Activated naive CD8-positive, alpha-beta T cell treated with anti-CD3 and anti-CD28 coated beads, Interleukin-2, amount 10 ng/mL, durations not matched to agents 7 days and 5 days (primary cell): Measurements from ENCODE around the gene SAFB. TPM values are rescaled to one million over a fixed set of nuclear protein-coding genes. Genes with fewer than 3 reads are reported as not detected.

ENCODE experiments used
- ATAC-seq: fragments of 150-1000 bp; cut with Tn5 transposase; one replicate; pipeline ENCODE4 v1.10.0; 2021; ENCODE audit warnings: low read depth, moderate library complexity
- POLR2A ChIA-PET: fragments of 350-600 bp; sonication (Branson Sonifier 250); formaldehyde crosslinking; loops from one replicate; lab custom pipeline; 2021; ENCODE audit warnings: antibody characterized with exemption; lab: Charles Lee
- DNase-seq: peaks from one replicate; pipeline ENCODE4 v3.0.0; 2021
- H3K27ac Mint-ChIP-seq: one replicate; pipeline ENCODE4 v1.8.0; 2022; ENCODE audit warnings: mild to moderate bottlenecking, mixed read lengths
- H3K27me3 Mint-ChIP-seq: one replicate; pipeline ENCODE4 v1.8.0; 2022; ENCODE audit warnings: mild to moderate bottlenecking, moderate library complexity, mixed read lengths
- H3K36me3 Mint-ChIP-seq: one replicate; pipeline ENCODE4 v1.8.0; 2021; ENCODE audit warnings: mild to moderate bottlenecking, mixed read lengths
- H3K4me1 Mint-ChIP-seq: one replicate; pipeline ENCODE4 v1.8.0; 2021; ENCODE audit warnings: mixed read lengths
- H3K4me3 Mint-ChIP-seq: one replicate; pipeline ENCODE4 v1.8.0; 2022; ENCODE audit warnings: mild to moderate bottlenecking, moderate library complexity, mixed read lengths
- H3K9me3 Mint-ChIP-seq: one replicate; pipeline ENCODE4 v1.8.0; 2021; ENCODE audit warnings: mixed read lengths
- total RNA-seq, 2 experiments: library from RNA; stranded (reverse); gene quantifications; one replicate each; pipeline ENCODE4 v1.2.3, GENCODE V29; 2021

SAFB gene
- total RNA-seq: 100 to 1,000 TPM; 144 to 147 TPM

DNA sequence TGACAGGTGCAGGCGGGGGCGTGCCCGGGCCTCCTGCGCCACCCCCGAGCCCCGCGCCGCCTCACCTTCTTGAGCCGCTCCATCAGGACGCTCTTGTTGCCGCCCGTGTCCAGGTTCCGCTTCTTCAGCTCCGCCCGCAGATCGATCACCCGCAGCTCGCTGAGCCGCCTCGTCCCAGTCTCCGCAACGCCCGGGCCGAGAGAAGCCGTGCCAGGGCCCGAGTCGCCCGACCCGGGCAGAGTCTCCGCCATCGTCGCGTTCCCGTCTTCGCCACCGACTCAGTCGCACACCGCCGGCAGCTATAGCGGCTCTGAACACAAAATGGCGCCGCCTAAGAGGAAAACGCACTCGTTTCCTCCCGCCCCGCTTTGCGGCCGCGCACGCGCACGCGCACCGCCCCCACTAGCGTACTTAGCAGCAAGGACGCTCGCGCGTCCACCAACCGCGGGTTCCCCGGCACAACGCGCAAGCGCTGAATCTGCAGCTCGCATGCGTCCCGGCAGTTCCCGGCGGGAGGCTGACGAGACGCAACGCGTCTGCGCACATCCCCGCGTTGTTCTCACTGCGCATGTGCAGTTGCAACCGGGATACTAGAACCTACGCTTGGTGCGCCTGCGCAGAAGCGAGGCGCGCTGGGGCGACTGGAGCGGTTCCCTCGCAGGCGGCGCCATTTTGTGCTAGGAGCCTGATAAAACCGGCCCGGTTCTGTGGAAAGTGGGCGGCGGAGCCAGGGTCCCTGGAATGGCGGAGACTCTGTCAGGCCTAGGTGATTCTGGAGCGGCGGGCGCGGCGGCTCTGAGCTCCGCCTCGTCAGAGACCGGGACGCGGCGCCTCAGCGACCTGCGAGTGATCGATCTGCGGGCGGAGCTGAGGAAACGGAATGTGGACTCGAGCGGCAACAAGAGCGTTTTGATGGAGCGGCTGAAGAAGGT is at the start of gene SAFB, which contains the start of gene SAFB2:
Gene SAFB (plus strand): TSS at position 619 of the 932 bp plus-strand sequence. CDS start 123 bp downstream, at position 742.
Gene SAFB2 (minus strand): TSS at position 312 of the 932 bp plus-strand sequence. CDS start 61 bp downstream, at position 251.
- Mint-ChIP-seq H3K27me3 (no peaks in the 10 kb centered on the region), H3K9me3 (no peaks in the 10 kb centered on the region), H3K27ac (peak within 1 kb of the TSS; percentile 99), H3K4me3 (peak within 1 kb of the TSS; percentile 99), H3K4me1 (peaks cover 47% of the 10 kb centered on the region), H3K36me3 (peaks cover 22% of the 10 kb centered on the region)
- ATAC-seq (peak; percentile 95), DNase-seq (peak; percentile 99)
- POLR2A ChIA-PET: interaction anchor here (0.6 to 3.7 kb wide), 16 partner anchors 9 to 898 kb away, joined by 3 to 29 read pairs (median 4); partner anchors contain the start of genes CATSPERD, LONP1 and RPL36

GRCh38 chr19:5575590-5575989 is 47.3 kb upstream of the SAFB start:
- Mint-ChIP-seq H3K36me3 (no peaks in the 10 kb centered on the region), H3K4me3 (no peak overlapping the region), H3K9me3 (no peaks in the 10 kb centered on the region), H3K4me1 (peaks cover 5% of the 10 kb centered on the region), H3K27ac (no peak overlapping the region), H3K27me3 (no peaks in the 10 kb centered on the region)
- POLR2A ChIA-PET: interaction anchor here (0.7 kb wide), 1 partner anchor 100 kb away, joined by 4 read pairs; no protein-coding TSS in a partner anchor
- DNase-seq (no peak), ATAC-seq (no peak)

DNA sequence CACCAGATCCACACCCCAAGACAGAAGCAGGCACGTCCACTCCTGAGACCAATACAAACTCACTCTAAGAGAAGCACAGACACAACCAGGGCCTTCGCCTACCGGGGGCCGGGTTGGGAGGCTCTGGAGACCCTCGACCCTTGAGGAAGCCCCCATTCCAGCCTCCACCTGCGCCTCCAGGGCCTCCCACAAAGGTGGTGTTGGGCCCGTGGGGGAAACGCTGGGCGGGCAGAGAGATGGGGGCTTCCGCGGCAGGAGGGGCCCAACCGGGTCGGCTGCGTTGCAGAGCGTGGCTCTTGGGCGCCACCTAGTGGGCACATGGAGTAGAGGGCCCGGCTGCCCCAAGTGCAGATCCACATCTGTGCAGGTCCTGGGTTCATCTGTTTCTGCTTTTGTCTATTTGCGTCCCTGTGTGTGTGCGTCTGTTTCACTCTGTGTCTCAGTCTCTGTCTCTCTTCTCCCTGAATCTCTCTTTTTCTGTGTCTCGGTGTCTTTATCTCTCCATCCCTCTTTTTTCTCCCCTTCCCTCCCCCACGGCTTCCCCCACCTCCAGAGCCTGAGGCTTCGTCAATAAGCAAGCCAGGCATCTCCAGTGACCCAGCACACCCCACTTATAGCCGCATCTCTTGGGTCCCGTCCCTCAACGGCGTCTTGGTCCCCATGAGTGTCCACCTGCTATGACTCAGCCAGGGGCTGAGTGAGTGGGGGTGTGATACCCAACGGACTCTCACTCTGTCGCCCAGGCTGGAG is 44.6 kb upstream of the SAFB start:
- no peak overlapping the region for H3K4me3 Mint-ChIP-seq
- H3K27me3 Mint-ChIP-seq: no peaks in the 10 kb centered on the region
- DNase-seq: peak; percentile 83
- H3K9me3 Mint-ChIP-seq: no peaks in the 10 kb centered on the region
- ATAC-seq: peak; percentile 83
- no peak overlapping the region for H3K27ac Mint-ChIP-seq
- H3K4me1 Mint-ChIP-seq: peaks cover 5% of the 10 kb centered on the region
- no peaks in the 10 kb centered on the region for H3K36me3 Mint-ChIP-seq
- POLR2A ChIA-PET: no interaction called here

- peaks cover 5% of the 10 kb centered on the region for H3K4me1 Mint-ChIP-seq
- POLR2A ChIA-PET: no interaction called here
- H3K9me3 Mint-ChIP-seq: no peaks in the 10 kb centered on the region
- DNase-seq (no peak), ATAC-seq (no peak)
- no peaks in the 10 kb centered on the region for H3K27me3 Mint-ChIP-seq
- no peaks in the 10 kb centered on the region for H3K36me3 Mint-ChIP-seq
- H3K27ac Mint-ChIP-seq: no peak overlapping the region
- H3K4me3 Mint-ChIP-seq: no peak overlapping the region
Measured at GRCh38 chr19:5579286-5579685, 43.6 kb upstream of the SAFB start.

- POLR2A ChIA-PET: interaction anchor here (1.1 kb wide), 1 partner anchor 32 kb away, joined by 3 read pairs; no protein-coding TSS in a partner anchor
- H3K9me3 Mint-ChIP-seq: no peaks in the 10 kb centered on the region
- no peak overlapping the region for H3K27ac Mint-ChIP-seq
- ATAC-seq (no peak), DNase-seq (no peak)
- H3K4me1 Mint-ChIP-seq: peaks cover 5% of the 10 kb centered on the region
- no peaks in the 10 kb centered on the region for H3K27me3 Mint-ChIP-seq
- no peak overlapping the region for H3K4me3 Mint-ChIP-seq
- no peaks in the 10 kb centered on the region for H3K36me3 Mint-ChIP-seq
Measured at GRCh38 chr19:5579697-5580096, 43.2 kb upstream of the SAFB start.

DNA sequence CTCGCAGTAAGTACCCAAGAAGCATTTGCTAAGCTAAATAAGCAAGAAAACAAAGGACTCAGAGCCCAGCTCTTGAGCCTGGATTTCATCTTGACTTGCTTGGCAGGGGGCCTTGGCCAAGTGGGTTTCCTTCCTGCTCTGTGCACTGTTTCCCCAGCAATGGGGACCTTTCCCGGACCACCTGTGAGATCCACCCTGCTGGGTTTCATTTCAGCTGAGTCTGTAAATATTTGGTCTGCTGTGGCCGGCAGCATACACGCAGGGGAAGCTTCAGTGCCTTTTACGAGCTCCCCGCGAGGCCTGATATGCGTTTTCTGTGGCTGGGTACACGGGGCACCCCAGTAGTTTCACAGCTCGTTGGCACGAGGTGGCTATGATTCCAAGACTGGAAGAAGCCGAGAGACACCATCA is 42.7 kb upstream of the SAFB start:
- no peaks in the 10 kb centered on the region for H3K9me3 Mint-ChIP-seq

DNA sequence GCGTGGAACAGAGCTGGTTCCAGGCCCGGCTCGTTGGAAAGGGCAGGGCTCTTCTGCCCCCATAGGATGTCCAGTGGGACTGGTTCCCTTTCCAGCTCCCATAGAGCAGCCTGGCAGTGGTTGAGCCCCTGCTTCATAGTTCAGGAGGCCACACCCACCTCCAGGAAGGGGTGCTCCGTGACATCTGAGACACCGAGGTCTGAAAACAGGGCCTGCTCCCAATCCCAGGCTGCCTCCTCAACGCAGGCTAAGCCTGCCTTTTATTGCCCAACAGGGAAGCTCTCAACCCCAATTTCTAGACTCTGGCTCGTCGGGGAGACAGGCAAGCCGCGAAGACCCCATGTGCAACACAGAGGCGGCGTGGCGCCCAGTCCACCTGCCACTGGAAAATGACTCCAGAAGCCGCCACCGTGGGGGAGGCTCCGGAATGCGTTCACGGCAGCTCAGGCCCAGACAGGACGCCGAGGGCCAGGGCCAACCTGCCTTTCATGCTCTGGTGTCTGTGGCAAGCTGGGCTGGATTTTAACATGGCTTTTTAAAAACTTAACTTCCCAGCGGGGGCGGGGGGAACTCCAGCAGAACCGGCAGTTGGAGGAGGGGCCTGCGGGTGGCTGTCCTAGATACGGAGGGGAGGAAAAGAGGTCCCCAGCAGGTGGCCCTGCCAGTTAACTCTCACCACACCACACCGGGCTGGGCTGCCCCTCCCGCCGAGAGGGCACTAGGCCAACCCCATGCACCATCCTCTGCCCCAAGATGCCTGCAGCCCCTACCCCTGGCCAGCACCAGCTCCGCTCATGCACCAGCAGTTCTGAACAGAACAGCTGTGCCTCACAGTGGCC is 37.2 kb upstream of the SAFB start:
- Mint-ChIP-seq H3K27ac (peak overlapping the region; percentile 38), H3K4me3 (no peak overlapping the region), H3K27me3 (no peaks in the 10 kb centered on the region), H3K9me3 (no peaks in the 10 kb centered on the region), H3K36me3 (peaks cover 4% of the 10 kb centered on the region), H3K4me1 (peaks cover 2% of the 10 kb centered on the region)
- no peak for DNase-seq
- peak; percentile 40 for ATAC-seq
- POLR2A ChIA-PET: interaction anchor here (0.7 kb wide), 1 partner anchor 34 kb away, joined by 3 read pairs; no protein-coding TSS in a partner anchor

More for the DNA sequence above, 42.7 kb upstream of the SAFB start:
- no peak for ATAC-seq
- Mint-ChIP-seq H3K36me3 (no peaks in the 10 kb centered on the region), H3K27ac (no peak overlapping the region), H3K27me3 (no peaks in the 10 kb centered on the region), H3K4me1 (peaks cover 5% of the 10 kb centered on the region), H3K4me3 (no peak overlapping the region)
- no peak for DNase-seq
- POLR2A ChIA-PET: interaction anchor here (1.1 kb wide), 1 partner anchor 32 kb away, joined by 3 read pairs; no protein-coding TSS in a partner anchor

DNA sequence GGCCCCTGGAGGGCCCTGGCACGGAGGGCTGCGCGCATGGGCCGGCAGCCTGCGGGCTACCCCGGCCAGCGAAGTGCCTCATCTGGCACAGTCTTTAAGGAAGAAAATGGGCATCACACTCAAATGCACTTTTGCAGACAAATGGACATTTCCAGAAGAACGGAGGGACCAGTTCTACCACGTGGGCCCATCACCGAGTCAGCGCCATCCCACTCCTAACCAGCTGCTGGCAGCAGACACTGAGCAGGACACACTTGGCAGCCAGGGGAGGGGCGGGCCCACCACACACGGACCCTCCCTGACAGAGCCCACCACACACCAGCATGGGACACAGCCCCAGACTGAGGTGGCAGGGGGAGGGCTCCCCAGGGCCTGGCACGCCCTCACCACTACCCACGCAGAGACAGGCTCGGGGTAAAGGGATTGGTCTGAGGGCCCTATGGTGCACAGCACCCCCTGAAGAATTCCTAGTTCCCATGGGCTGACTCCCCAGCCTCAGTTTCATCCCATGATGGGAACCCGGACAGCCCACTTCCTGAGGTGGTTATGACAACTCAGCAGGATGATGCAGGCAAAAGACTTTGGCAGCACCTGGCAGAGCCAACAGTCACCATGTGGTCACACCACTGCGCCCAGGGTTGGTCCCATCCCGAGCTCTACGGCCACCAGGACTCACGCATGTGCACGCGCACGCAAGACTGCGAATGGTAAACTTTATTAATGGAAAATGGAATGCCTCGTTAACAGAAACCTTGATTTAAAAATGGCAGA is 36.4 kb upstream of the SAFB start:
- Mint-ChIP-seq H3K4me1 (peaks cover 2% of the 10 kb centered on the region), H3K9me3 (no peaks in the 10 kb centered on the region), H3K4me3 (no peak overlapping the region), H3K27me3 (no peaks in the 10 kb centered on the region), H3K27ac (no peak overlapping the region), H3K36me3 (peaks cover 4% of the 10 kb centered on the region)
- POLR2A ChIA-PET: interaction anchor here (0.7 kb wide), 1 partner anchor 34 kb away, joined by 3 read pairs; no protein-coding TSS in a partner anchor
- DNase-seq: no peak
- ATAC-seq: no peak

GRCh38 chr19:5587071-5587455 is 35.8 kb upstream of the SAFB start:
- no peak for DNase-seq
- POLR2A ChIA-PET: no interaction called here
- Mint-ChIP-seq H3K36me3 (peaks cover 4% of the 10 kb centered on the region), H3K9me3 (no peaks in the 10 kb centered on the region), H3K4me3 (no peak overlapping the region), H3K27ac (no peak overlapping the region), H3K27me3 (no peaks in the 10 kb centered on the region), H3K4me1 (peaks cover 2% of the 10 kb centered on the region)
- ATAC-seq: no peak

- DNase-seq: no peak
- Mint-ChIP-seq H3K36me3 (peaks cover 5% of the 10 kb centered on the region), H3K27me3 (no peaks in the 10 kb centered on the region), H3K9me3 (no peaks in the 10 kb centered on the region), H3K27ac (no peak overlapping the region), H3K4me1 (peaks cover 2% of the 10 kb centered on the region), H3K4me3 (no peak overlapping the region)
- no peak for ATAC-seq
- POLR2A ChIA-PET: no interaction called here
Measured at GRCh38 chr19:5587661-5588060, 35.2 kb upstream of the SAFB start.

DNA sequence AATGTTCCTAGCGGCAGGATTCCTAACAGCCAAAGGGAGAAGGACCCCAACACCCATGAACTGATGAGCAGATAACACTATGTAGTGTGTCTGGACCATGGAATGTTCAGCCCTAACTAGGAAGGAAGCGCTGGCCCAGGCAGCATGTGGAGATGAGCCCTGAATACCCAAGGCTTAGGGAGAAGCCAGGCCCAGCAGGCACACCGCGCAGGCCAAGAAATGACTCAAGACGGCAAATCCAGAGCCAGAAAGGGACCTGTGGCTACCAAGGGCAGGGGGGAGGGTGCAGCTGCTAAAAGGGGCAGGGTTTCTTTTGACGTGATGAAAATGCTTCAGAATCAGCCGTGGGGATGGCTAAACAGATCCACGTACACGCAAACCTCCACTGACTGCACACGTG is 34.4 kb upstream of the SAFB start:
- Mint-ChIP-seq H3K4me3 (no peak overlapping the region), H3K27ac (no peak overlapping the region), H3K4me1 (peaks cover 2% of the 10 kb centered on the region), H3K36me3 (peaks cover 13% of the 10 kb centered on the region), H3K27me3 (no peaks in the 10 kb centered on the region), H3K9me3 (no peaks in the 10 kb centered on the region)
- POLR2A ChIA-PET: interaction anchor here (0.6 kb wide), 1 partner anchor 238 kb away, joined by 4 read pairs; no protein-coding TSS in a partner anchor
- no peak for ATAC-seq
- DNase-seq: no peak
